Endothelial cell of umbilical vein (primary cell): ENCODE results near the gene ECE2. TPM values are rescaled to one million over a fixed set of nuclear protein-coding genes. Genes with fewer than 3 reads are reported as not detected.

Experiments
- BruUV-seq: library from RNA; stranded (reverse); fragments of 400-500 nt; replicated peaks from 2 replicates; lab custom pipeline; 2021; lab: Mats Ljungman, UMichigan
- CTCF ChIA-PET: fragments of 300-600, 350-600 bp; sonication (Branson Sonifier 250); formaldehyde crosslinking; loops from one replicate; lab custom pipeline; 2021; ENCODE audit warnings: antibody characterized with exemption, inconsistent platforms; lab: Charles Lee
- POLR2A ChIA-PET: fragments of 300-600, 350-600 bp; sonication (Branson Sonifier 250); formaldehyde crosslinking; loops from one replicate; lab custom pipeline; 2021; ENCODE audit warnings: antibody characterized with exemption, inconsistent platforms; lab: Charles Lee
- DNase-seq: peaks from one replicate; pipeline ENCODE4 v3.0.0-alpha.2; 2011; ENCODE audit warnings: low read depth, low spot score
- FAIRE-seq: peaks from 2 replicates; lab custom pipeline; 2011; peaks lifted over from hg19 to GRCh38; lab: Jason Lieb, UNC
- H2AFZ ChIP-seq: 2 replicates; pipeline ENCODE4 v1.6.0; 2012; ENCODE audit warnings: low read depth, low read length, control low read depth, inconsistent platforms
- H3K27ac ChIP-seq: 2 replicates; pipeline ENCODE4 v1.5.1; 2011; ENCODE audit warnings: low read depth, mild to moderate bottlenecking, control low read depth, low read length, moderate library complexity; ENCODE audit not compliant: insufficient read depth
- H3K27me3 ChIP-seq, 2 experiments: 2 replicates each; pipeline versions ENCODE4 v1.6.0 to v1.6.1; 2011; ENCODE audit warnings: low read length in 2 of 2, mixed read lengths in 1 of 2; ENCODE audit not compliant: control insufficient read depth in 2 of 2, insufficient read depth in 2 of 2
- H3K36me3 ChIP-seq, 2 experiments: 2 replicates in 1 of 2; 3 replicates in 1 of 2; pipeline ENCODE4 v1.5.1; 2011; ENCODE audit warnings: low read length in 2 of 2, mild to moderate bottlenecking in 1 of 2, moderate library complexity in 1 of 2; ENCODE audit not compliant: control insufficient read depth in 2 of 2, insufficient read depth in 2 of 2; ENCODE audit errors: extremely low read depth in 1 of 2
- H3K4me1 ChIP-seq: 3 replicates; pipeline ENCODE4 v1.5.1; 2011; ENCODE audit warnings: mild to moderate bottlenecking, low read length; ENCODE audit not compliant: control insufficient read depth, insufficient read depth; ENCODE audit errors: extremely low read depth
- H3K4me2 ChIP-seq: 2 replicates; pipeline ENCODE4 v1.6.1; 2011; ENCODE audit warnings: low read length, control low read depth, mixed read lengths; ENCODE audit not compliant: insufficient read depth
- H3K4me3 ChIP-seq, 3 experiments: fragments of 200-600 bp in 1 of 3; sonication (generic), shearing (Covaris generic) in 1 of 3; replicated peaks in 1 of 3; 2 replicates each; pipeline ENCODE4 v1.5.1; 2011 to 2016; ENCODE audit warnings: control low read depth in 3 of 3, low read length in 3 of 3, mild to moderate bottlenecking in 2 of 3, inconsistent platforms in 1 of 3, low read depth in 1 of 3, moderate library complexity in 1 of 3; ENCODE audit not compliant: insufficient read depth in 1 of 3
- H3K79me2 ChIP-seq: 2 replicates; pipeline ENCODE4 v1.6.0; 2012; ENCODE audit warnings: low read length, inconsistent platforms; ENCODE audit not compliant: control insufficient read depth, insufficient read depth
- H3K9ac ChIP-seq: replicated peaks from 2 replicates; pipeline ENCODE3; 2011; ENCODE audit warnings: low read length, control low read depth; ENCODE audit not compliant: insufficient read depth; ENCODE audit errors: extremely low read depth
- H3K9me1 ChIP-seq: replicated peaks from 3 replicates; pipeline ENCODE4 v1.6.0; 2011; ENCODE audit warnings: mild to moderate bottlenecking, low read length; ENCODE audit not compliant: control insufficient read depth, insufficient read depth; ENCODE audit errors: extremely low read depth
- H3K9me3 ChIP-seq: replicated peaks from 2 replicates; pipeline ENCODE4 v1.5.1; 2012; ENCODE audit warnings: low read length, inconsistent platforms; ENCODE audit not compliant: control insufficient read depth, insufficient read depth
- H4K20me1 ChIP-seq: replicated peaks from 2 replicates; pipeline ENCODE3; 2011; ENCODE audit warnings: mild to moderate bottlenecking, low read length; ENCODE audit not compliant: control insufficient read depth, insufficient read depth; ENCODE audit errors: extremely low read depth
- CTCF ChIP-seq, 2 donors: IDR thresholded peaks; 1 replicate in 1 of 2; 2 replicates in 1 of 2; pipeline ENCODE4 v1.5.1; 2011; ENCODE audit warnings: low read length in 2 of 2, mild to moderate bottlenecking in 2 of 2, moderate library complexity in 2 of 2, control low read depth in 1 of 2, inconsistent platforms in 1 of 2, low read depth in 1 of 2; ENCODE audit not compliant: insufficient read depth in 1 of 2; ENCODE audit errors: extremely low read depth in 1 of 2
- EZH2 ChIP-seq: IDR thresholded peaks from 2 replicates; pipeline ENCODE4 v1.6.1; 2012; ENCODE audit warnings: borderline replicate concordance, low read depth, mild to moderate bottlenecking, moderate library complexity, low read length, inconsistent platforms; ENCODE audit not compliant: severe bottlenecking
- FOS ChIP-seq: IDR thresholded peaks from 2 replicates; pipeline ENCODE4 v1.6.1; 2011; ENCODE audit warnings: mild to moderate bottlenecking, low read length, moderate library complexity, borderline replicate concordance; ENCODE audit not compliant: insufficient read depth
- GATA2 ChIP-seq: IDR thresholded peaks from 2 replicates; pipeline ENCODE4 v1.7.0; 2011; ENCODE audit warnings: low read depth, mild to moderate bottlenecking, moderate library complexity, mixed read lengths, low read length; ENCODE audit not compliant: insufficient read length, insufficient read depth
- JUN ChIP-seq: IDR thresholded peaks from 2 replicates; pipeline ENCODE4 v1.6.1; 2011; ENCODE audit warnings: borderline replicate concordance, low read depth; ENCODE audit not compliant: insufficient read length, insufficient read depth
- MAX ChIP-seq: IDR thresholded peaks from 2 replicates; pipeline ENCODE4 v1.6.1; 2011; ENCODE audit not compliant: insufficient read depth, insufficient read length
- MYC ChIP-seq: IDR thresholded peaks from one replicate; pipeline ENCODE4 v1.6.1; 2011; ENCODE audit warnings: mild to moderate bottlenecking, low read depth, low read length
- POLR2A ChIP-seq: IDR thresholded peaks from 2 replicates; pipeline ENCODE4 v1.6.1; 2012; ENCODE audit warnings: low read depth, mild to moderate bottlenecking, control low read depth, low read length
- POLR2AphosphoS5 ChIP-seq: IDR thresholded peaks from 2 replicates; pipeline ENCODE4 v1.6.1; 2012; ENCODE audit warnings: low read depth, mild to moderate bottlenecking, control low read depth, low read length, moderate library complexity; ENCODE audit not compliant: insufficient read depth
- dilution Hi-C: fragments of 300-500 bp; cut with MboI; formaldehyde crosslinking; loops from one replicate; pipeline ENCODE4 v1.15.0; 2019; ENCODE audit warnings: low sequenced_read_pairs; ENCODE audit not compliant: extremely low pct_ligation_motif_present
- intact Hi-C: fragments of 100-400 bp; cut with micrococcal nuclease; formaldehyde crosslinking; loops from one replicate; pipeline ENCODE4 v1.10.0; 2022
- polyA plus RNA-seq, 4 experiments: library from polyadenylated mRNA; depleted of rRNA in 3 of 4; stranded (reverse) in 3 of 4; unstranded in 1 of 4; fragments of >200 nt; gene quantifications; 2 replicates each; pipeline versions ENCODE4 v1.2.1 to v1.2.3, GENCODE V29; 2011 to 2012; ENCODE audit warnings: missing spikeins in 1 of 4
- total RNA-seq: library from RNA; stranded (reverse); gene quantifications from 2 replicates; pipeline ENCODE4 v1.2.3, GENCODE V29; 2021

The ECE2 gene
- total and polyA plus RNA-seq, 2 donors (not counting 3 experiments of a cell fraction or from before 2014, with no cell fraction given), result not detected

- FAIRE-seq, result no peak
- H3K27me3 ChIP-seq, result peaks cover 28 to 38% of the 10 kb centered on the region in 2 experiments
- no peaks in the 10 kb centered on the region for H4K20me1 ChIP-seq
- dilution Hi-C loops, result no loop called here
- no peaks in the 10 kb centered on the region for H3K79me2 ChIP-seq
- no peak overlapping the region for H2AFZ ChIP-seq
- DNase-seq, result no peak
- H3K4me2 ChIP-seq, result no peak overlapping the region
- no peak overlapping the region for H3K27ac ChIP-seq
- POLR2A ChIA-PET, result no interaction called here
- H3K4me1 ChIP-seq, result no peaks in the 10 kb centered on the region
- no peaks in the 10 kb centered on the region for H3K9me1 ChIP-seq
- BruUV-seq, result no TSS peak
- no peak overlapping the region for H3K4me3 ChIP-seq
- H3K9me3 ChIP-seq, result no peaks in the 10 kb centered on the region
- H3K9ac ChIP-seq, result no peak overlapping the region
- CTCF ChIA-PET, result no interaction called here
- no peaks in the 10 kb centered on the region for H3K36me3 ChIP-seq
- intact Hi-C loops, result no loop called here
- TF ChIP-seq POLR2A (no peak), POLR2AphosphoS5 (no peak), EZH2 (no peak), FOS (no peak), MYC (no peak), JUN (no peak), MAX (no peak), GATA2 (no peak), CTCF (IDR thresholded peaks at IDR 0.05; ENCODE audit: extremely low read depth in 1 of 2, insufficient read depth in 1 of 2, low read depth in 1 of 2, low read length in 2 of 2) (no peak)
Observed at GRCh38 chr3:184275381-184275701, 481 bp upstream of the ECE2 start.
